Type B pancreatic cell (in vitro differentiated cells): Measurements from ENCODE around the gene WNT7B. TPM values are rescaled to one million over a fixed set of nuclear protein-coding genes. Genes with fewer than 3 reads are reported as not detected.

ENCODE experiments used
- DNase-seq: peaks from one replicate; pipeline ENCODE4 v3.0.0; 2021; ENCODE audit warnings: mixed read lengths; ENCODE audit not compliant: unreplicated experiment; ENCODE audit errors: extremely low spot score
- H3K27ac Mint-ChIP-seq: 2 replicates; pipeline ENCODE4 v1.8.0; 2021; ENCODE audit warnings: mild to moderate bottlenecking, mixed read lengths
- H3K27me3 Mint-ChIP-seq: 2 replicates; pipeline ENCODE4 v1.8.0; 2021; ENCODE audit warnings: mixed read lengths
- H3K36me3 Mint-ChIP-seq: 2 replicates; pipeline ENCODE4 v1.8.0; 2021; ENCODE audit warnings: mixed read lengths
- H3K4me1 Mint-ChIP-seq: one replicate; pipeline ENCODE4 v1.8.0; 2021; ENCODE audit warnings: mixed read lengths; ENCODE audit not compliant: unreplicated experiment
- H3K4me3 Mint-ChIP-seq: 2 replicates; pipeline ENCODE4 v1.8.0; 2021; ENCODE audit warnings: mild to moderate bottlenecking, mixed read lengths
- H3K9me3 Mint-ChIP-seq: 2 replicates; pipeline ENCODE4 v1.8.0; 2021; ENCODE audit warnings: mixed read lengths
- total RNA-seq: library from RNA; stranded (reverse); gene quantifications from 2 replicates; pipeline ENCODE4 v1.2.1, GENCODE V29; 2021; ENCODE audit warnings: low replicate concordance
- TF ChIP-seq, protein P1 (sequence below): fragments of 200-600 bp; sonication (generic); conservative IDR thresholded peaks from 2 replicates; pipeline ENCODE4 v1.5.0; 2021; ENCODE audit warnings: antibody characterized with exemption, mild to moderate bottlenecking

Gene WNT7B
- total RNA-seq, 1 donor from 2014 or later, result 16.4 TPM

DNA sequence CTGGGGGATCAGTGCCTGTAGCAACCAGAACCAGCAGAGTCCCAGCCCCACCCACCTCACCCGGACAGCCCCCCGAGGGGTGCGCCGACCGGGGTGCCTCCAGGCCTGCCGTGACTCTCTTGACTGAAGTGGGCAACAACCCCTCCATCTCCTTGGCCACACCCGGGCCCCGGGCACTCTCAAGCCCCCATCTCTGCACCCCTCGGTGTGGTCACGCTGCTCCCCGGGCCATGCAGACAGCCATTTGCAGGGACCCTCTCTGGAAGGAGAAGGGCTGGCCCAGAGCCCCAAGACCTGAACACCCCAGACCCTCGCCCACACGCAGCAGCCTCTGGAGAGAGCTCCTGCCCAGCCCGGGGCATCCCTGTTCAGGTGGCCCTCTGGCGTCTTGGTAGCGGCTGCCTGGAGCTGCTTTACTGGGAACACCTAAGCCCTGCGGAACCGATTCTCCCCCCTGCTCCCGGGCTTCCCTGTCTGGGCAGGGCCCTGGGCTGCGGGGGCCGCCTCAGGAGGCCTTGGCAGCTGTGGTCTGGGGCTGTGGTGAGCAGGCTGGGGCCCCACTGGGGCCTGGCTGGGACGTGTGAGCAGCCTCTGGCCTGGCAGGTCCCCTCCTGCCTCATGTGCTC, 84.9 kb downstream of the WNT7B start:
- H3K36me3 Mint-ChIP-seq, result no peaks in the 10 kb centered on the region
- no peak for DNase-seq
- no peaks in the 10 kb centered on the region for H3K9me3 Mint-ChIP-seq
- TF ChIP-seq, protein P1, sequence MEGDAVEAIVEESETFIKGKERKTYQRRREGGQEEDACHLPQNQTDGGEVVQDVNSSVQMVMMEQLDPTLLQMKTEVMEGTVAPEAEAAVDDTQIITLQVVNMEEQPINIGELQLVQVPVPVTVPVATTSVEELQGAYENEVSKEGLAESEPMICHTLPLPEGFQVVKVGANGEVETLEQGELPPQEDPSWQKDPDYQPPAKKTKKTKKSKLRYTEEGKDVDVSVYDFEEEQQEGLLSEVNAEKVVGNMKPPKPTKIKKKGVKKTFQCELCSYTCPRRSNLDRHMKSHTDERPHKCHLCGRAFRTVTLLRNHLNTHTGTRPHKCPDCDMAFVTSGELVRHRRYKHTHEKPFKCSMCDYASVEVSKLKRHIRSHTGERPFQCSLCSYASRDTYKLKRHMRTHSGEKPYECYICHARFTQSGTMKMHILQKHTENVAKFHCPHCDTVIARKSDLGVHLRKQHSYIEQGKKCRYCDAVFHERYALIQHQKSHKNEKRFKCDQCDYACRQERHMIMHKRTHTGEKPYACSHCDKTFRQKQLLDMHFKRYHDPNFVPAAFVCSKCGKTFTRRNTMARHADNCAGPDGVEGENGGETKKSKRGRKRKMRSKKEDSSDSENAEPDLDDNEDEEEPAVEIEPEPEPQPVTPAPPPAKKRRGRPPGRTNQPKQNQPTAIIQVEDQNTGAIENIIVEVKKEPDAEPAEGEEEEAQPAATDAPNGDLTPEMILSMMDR, result no peak
- no peak overlapping the region for H3K27ac Mint-ChIP-seq
- peaks cover 5% of the 10 kb centered on the region for H3K4me1 Mint-ChIP-seq
- no peak overlapping the region for H3K4me3 Mint-ChIP-seq
- no peaks in the 10 kb centered on the region for H3K27me3 Mint-ChIP-seq

DNA sequence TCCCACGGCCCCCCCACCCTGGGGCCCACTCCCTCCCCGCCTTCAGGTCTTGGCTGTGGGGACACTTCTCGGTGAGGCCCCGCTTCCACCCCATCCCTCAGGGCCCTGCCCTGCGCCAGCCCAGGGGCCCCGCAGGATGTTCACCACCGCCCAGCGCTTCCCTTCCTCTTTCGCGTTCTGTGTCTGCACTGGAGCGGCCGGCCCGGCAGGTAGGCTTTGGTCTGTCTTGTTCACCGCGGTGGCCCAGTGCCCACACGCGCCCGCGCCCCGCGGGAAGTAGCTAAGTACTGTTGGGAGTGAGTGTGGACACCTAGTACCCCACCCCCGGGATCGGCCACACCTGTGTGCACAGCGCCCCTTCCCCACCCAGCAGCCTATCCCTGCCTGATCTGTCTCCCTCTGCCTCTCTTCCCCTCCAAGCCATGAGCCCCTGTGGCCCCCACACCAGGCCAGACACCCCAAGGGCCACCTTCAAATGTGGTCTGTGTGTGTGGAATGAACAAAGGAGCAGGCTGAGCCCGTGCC, 85.4 kb downstream of the WNT7B start:
- TF ChIP-seq, protein P1, result no peak
- Mint-ChIP-seq H3K27ac (no peak overlapping the region), H3K9me3 (no peaks in the 10 kb centered on the region), H3K4me1 (peaks cover 4% of the 10 kb centered on the region), H3K27me3 (no peaks in the 10 kb centered on the region), H3K36me3 (no peaks in the 10 kb centered on the region), H3K4me3 (no peak overlapping the region)
- DNase-seq, result no peak

DNA sequence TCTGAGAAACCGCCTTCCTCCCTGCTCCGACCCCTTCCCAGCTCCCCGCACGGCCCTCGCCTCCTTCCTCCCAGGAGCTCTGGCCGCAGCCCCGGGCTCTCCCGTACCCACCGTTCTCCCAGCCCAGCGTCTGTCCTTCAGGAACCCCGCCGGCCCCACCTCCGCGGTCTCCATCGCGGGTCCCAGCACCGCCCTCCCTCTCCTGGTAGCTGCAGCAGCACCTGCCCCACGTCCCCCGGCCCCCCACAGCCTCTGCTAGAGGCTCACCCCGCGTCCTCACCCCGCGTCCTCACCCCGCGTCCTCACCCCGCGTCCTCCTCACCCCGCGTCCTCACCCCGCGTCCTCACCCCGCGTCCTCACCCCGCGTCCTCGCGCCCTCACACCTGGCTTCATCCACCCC, 85.9 kb downstream of the WNT7B start:
- Mint-ChIP-seq H3K4me1 (peaks cover 6% of the 10 kb centered on the region), H3K36me3 (no peaks in the 10 kb centered on the region), H3K4me3 (no peak overlapping the region), H3K27ac (no peak overlapping the region), H3K9me3 (no peaks in the 10 kb centered on the region), H3K27me3 (no peaks in the 10 kb centered on the region)
- no peak for DNase-seq
- TF ChIP-seq, protein P1, result no peak

DNA sequence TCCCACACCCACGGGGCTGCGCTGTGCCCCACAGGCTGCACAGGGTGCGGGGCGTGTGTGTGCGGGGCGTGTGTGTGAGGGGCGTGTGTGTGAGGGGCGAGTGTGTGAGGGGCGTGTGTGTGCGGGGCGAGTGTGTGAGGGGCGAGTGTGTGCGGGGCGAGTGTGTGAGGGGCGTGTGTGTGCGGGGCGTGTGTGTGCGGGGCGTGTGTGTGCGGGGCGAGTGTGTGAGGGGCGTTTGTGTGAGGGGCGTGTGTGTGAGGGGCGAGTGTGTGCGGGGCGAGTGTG, 86.7 kb downstream of the WNT7B start:
- no peak for DNase-seq
- no peaks in the 10 kb centered on the region for H3K9me3 Mint-ChIP-seq
- no peak overlapping the region for H3K4me3 Mint-ChIP-seq
- no peaks in the 10 kb centered on the region for H3K36me3 Mint-ChIP-seq
- H3K27ac Mint-ChIP-seq, result no peak overlapping the region
- H3K4me1 Mint-ChIP-seq, result peaks cover 6% of the 10 kb centered on the region
- TF ChIP-seq, protein P1, result no peak
- no peaks in the 10 kb centered on the region for H3K27me3 Mint-ChIP-seq

DNA sequence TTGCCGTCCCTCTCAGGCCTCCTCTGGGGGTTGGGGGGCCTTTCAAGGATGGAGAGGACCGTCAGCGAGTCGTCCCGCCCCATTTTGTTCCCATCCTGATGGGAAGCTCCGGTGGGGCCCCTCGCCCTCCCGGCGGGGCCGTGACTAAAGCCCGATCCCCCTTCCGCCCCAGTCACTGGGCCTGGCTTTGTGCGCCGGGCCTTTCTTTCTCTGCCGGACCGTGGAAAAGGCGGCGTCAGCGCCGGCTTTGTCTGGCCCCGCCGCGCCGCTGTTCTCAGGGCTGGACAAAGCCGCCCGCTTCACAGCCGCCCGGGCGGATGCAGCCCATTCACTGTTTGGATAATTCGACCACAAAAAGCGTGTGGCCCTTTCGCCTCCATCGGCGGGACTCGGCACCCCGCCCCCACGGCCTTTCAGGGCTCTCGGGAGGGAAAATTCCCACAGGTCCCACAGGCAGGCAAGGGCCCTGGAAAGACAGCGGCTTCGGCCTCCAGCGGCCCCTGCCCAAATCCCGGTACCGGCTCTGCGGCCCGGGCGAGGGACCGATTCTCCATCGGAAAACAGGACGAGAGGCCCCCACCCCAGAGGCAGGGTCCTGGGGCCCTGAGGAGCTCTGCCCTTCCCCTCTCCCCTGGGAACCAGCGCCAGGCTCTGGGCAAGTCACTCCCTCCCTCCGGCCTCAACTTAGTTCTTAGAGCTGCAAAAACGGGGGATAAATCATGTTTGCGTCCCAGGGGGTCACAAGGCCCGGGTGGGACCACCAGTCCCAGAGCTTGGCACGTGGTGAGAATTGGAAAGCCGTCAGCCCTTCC, 87.2 kb downstream of the WNT7B start:
- Mint-ChIP-seq H3K27me3 (no peaks in the 10 kb centered on the region), H3K4me3 (no peak overlapping the region), H3K27ac (no peak overlapping the region), H3K9me3 (no peaks in the 10 kb centered on the region), H3K36me3 (no peaks in the 10 kb centered on the region), H3K4me1 (peaks cover 6% of the 10 kb centered on the region)
- TF ChIP-seq, protein P1, result no peak
- no peak for DNase-seq
